Medulla oblongata (tissue), 1 donor: ENCODE results near the gene MTARC2.
"Not testable (repeated sequence)": the region's sequence is repeated elsewhere in the genome, so short reads cannot be mapped to it uniquely, and the experiment has no call there.

Experiments used
- DNase-seq: peaks from one replicate; pipeline ENCODE4 v3.0.0-alpha.2; 2015; ENCODE audit errors: extremely low spot score

The MTARC2 gene

DNA sequence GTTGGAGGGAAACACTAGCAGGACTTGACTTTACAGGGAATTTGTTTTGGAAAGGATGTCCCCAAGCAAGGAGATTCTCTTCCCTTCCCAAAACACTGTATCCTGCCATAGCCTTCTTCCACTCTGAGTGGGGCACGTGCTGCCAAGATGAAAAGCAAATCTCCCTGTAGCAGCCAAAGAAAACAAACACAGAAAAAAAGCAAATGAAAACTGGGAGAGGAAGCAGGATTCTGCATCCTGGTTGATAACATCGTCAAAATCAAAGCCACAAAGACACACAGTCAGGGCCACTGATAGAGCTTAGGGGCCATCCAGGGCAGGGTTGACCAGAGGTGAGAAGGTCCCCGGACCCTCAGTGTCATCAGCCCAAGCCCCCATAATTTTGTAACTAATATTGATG is 16.0 kb upstream of the MTARC2 start:
- DNase-seq, result no peak

DNA sequence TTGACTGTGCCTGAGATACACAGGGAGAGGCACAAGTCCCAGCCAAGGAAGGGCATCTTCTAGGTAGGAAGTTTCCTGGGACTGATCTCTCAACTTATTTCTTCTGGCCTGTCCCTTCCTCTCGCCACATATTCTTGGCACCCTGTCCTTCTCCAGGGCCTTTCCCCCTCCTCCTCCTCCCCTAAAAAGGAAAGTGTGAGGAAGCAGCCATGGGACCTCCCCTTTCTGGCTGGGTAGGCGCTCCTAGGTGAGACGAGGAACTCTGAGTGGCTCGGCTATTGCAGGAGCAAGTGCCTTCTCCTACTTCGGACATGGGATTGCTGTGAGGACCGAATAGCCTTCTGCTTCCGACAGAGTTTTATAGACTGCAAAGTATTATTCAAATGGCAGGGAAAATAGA is 15.5 kb upstream of the MTARC2 start:
- no peak for DNase-seq

DNA sequence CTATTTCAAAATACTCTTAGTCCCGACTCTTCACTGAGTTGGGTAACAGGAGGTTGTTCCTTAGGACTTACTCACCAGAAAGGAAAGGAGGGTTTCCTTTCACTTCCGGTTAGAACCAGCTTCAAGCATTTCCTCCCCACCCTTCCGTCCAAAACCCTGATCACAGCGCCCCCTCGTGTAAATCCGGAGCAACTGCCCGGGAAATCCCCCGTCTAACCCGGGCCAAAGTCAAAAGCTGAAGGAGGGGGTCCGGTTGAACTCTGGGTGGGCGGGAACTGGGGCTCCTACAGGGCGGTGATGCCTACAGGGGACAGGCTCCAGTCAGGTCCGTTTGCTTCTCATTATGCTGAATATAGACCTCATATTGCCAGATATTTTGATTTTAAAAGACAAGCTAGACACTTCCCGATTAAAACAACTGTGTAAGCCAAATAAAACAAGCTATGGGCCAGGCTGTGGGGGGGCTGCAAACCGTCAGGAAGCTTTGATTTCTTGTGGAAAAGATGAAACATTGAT is 15.0 kb upstream of the MTARC2 start:
- peak; percentile 80 for DNase-seq

GRCh38 chr1:220734571-220735326 is 13.4 kb upstream of the MTARC2 start:
- no peak for DNase-seq

DNA sequence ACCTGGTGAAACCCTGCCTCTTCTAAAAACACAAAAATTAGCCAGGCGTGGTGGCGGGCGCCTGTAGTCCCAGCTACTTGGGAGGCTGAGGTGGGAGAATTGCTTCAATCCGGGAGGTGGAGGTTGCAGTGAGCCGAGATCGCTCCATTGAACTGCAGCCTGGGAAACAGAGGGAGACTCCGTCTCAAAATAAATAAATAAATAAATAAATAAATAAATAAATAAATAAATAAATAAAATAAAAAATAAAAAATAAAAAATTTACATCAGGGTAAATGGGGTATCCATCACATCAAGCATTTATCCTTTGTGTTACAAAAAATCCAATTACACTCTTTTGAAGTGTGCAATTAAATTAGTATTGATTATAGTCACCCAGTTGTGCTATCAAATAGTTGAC is 11.8 kb upstream of the MTARC2 start:
- DNase-seq, result not testable (repeated sequence)

DNA sequence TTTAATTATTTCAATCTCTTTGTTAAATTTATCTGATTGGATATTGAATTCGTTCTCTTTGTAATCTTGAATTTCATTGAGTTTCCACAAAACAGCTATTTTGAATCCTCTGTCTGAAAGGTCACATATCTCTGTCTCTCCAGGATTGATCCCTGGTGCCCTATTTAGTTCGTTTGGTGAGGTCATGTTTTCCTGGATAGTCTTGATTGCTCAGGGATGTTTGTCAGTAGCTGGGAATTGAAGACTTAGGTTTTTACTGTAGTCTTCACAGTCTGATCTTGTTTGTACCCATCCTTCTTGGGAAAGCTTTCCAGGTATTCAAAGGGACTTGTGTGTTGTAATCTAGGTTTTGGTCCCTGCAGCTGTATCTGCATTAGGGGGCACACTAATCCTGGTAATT is 6.8 kb upstream of the MTARC2 start:
- no peak for DNase-seq

DNA sequence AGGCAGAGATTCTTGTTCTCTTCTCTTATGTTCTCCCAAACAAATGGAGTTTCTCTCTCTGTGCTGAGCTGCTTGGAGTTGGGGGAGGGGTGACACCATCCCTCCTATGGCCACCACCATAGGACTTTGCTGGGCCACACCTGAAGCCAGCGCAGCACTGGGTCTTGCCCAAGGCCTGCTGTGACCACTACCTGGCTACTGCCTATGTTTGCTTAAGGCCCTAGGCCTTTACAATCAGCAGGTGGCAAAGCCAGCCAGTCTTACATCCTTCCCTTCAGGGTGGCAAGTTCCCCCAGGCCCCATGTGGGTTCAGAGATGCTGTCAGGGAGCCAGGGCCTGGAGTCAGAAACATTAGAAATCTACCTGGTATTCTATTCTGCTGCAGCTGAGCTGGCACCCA is 6.3 kb upstream of the MTARC2 start:
- DNase-seq, result no peak

DNA sequence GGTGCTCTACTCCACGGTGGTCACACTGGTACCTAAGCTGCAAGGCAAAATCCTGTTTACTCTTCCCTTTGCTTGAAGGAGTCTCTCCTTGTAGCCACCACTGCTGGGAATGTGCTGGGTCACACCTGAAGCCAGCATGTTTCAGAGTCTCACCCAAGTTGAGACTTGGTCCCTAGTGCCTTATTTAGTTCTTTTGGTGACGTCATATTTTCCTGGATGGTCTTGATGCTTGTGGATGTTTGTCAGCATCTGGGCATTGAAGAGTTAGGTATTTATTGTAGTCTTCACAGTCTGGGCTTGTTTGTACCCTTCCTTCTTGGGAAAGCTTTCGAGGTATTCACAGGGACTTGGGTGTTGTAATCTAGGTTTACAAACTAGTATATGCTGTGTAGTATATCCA is 5.6 kb upstream of the MTARC2 start:
- no peak for DNase-seq

- no peak for DNase-seq
These were observed 1.3 kb upstream of the MTARC2 start for GRCh38 chr1:220746851-220747250.

- no peak for DNase-seq
These were observed 559 bp upstream of the MTARC2 start for GRCh38 chr1:220747437-220748088.

GRCh38 chr1:220748936-220749335 is 814 bp downstream of the MTARC2 start:
- DNase-seq, result no peak

DNA sequence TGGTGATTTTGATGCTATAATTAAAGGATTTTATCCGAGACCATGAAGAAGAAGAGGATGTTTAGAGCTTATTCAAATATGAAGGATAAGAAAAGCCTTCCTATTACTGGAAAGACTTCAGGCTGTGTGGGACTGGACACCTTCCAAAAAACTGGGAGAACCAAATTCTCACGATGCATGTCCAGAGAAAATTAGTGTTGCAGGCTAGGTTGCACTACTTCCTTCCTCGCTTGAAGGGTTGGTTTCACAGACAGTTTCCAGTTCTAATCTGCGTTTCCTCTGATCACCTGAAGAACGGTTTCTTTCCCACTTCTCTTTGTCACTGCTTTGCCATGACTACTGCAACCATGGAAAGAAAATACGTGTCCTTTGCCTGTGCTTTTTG is 2.0 kb downstream of the MTARC2 start:
- DNase-seq, result no peak

DNA sequence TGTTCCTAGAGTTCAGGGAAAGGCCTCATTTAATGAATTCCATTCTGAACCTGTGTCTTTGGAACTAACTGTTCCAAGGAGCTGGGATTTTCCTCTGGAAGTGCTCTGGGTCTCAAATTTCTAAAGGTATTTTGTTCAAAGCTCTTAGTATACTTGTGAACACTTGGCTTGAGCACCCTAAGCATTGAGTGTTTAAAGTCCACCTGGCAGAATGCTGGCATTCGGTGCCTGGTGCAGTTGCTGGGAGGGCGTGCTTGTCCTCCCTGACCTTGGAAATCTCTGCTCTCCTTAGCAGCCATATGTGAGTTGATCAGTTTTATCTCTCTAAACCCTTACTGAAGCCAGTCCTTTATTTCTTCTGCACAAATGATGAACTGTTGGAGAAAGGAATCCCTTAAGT is 3.0 kb downstream of the MTARC2 start:
- DNase-seq, result no peak

DNA sequence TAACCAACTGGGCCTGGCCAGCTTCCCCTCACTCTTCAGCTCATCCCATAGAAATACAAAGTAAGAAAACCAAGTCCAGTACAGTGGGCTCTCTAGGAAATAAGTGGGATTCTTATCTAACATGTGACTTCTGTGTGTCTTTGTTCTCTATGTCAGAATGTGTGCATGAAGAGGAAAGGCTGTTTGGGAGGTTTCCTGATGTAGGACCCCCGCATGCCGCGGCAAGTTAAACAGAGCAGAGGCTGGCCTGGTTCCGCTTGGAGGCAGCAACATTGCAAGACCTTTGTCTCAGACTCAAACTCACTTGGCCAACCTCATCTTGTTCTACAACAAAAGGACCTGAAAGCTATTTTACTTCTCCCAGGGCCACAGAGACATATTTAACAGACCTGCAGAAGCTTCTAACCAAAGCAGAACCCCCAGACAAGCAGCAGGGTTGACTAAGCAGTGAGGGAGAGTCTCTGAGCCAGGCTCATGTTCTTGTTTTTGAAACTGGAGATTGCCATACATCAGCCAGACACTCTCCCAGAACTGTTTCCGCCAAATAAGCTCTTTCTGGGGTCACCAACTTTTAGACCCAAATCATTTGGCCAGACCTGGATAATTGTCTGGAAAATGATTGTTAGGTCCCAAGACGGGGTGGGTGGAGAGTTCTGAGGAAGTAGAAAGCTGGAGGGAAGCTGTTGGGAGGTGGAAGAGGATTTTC is 6.2 kb downstream of the MTARC2 start:
- DNase-seq, result no peak

DNA sequence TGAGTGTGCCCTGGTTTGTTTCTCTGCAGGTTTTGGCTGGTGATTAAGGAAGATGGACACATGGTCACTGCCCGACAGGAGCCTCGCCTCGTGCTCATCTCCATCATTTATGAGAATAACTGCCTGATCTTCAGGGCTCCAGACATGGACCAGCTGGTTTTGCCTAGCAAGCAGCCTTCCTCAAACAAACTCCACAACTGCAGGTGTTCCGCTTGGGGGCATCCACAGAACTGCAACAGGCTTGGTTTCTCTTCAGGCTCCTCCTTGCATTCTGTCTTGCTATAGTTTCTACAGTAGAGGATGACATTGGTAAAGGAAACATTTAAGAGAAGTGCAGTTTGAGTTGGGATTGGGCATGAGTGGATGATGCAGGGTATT is 6.8 kb downstream of the MTARC2 start:
- no peak for DNase-seq

DNA sequence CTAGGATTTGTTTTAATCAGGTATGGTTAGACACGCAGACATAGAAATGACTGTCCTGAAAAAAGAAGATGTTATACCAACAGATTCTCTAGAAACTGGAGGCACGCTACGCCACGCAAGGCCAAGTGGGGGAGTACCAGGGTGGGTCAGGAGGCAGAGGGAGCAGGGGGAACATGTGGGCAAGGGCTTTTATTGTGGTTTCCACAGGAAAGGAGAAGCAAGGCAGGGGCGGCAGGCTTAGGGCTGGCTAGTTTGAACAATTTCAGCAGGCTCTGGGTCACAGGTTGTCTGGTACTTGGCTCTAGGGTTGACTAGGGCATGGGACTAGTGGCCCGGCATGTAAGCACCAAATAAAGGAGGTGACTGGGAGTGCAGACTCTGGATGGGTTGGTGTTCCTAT is 7.2 kb downstream of the MTARC2 start:
- DNase-seq, result no peak

GRCh38 chr1:220757441-220757840 is 9.3 kb downstream of the MTARC2 start:
- DNase-seq, result no peak

DNA sequence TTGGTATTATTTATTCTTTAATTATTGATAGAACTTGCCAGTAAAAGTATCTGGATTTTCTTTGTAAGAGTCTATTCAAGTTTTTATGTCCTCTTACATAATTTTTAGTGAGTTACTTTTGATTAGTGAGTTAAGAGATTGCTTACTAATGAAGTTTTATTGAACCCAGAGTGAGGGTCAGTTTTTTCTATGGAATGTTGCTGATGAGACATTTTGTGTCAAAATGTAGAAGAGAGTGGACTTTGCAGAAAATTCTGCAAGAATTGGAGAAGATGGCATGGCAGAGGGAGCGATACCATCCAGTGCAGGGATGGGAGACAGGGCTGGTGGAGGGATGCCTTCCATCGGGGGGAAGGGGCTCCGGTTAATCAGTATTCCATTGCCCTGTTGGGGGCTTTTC is 11.0 kb downstream of the MTARC2 start:
- DNase-seq, result no peak

DNA sequence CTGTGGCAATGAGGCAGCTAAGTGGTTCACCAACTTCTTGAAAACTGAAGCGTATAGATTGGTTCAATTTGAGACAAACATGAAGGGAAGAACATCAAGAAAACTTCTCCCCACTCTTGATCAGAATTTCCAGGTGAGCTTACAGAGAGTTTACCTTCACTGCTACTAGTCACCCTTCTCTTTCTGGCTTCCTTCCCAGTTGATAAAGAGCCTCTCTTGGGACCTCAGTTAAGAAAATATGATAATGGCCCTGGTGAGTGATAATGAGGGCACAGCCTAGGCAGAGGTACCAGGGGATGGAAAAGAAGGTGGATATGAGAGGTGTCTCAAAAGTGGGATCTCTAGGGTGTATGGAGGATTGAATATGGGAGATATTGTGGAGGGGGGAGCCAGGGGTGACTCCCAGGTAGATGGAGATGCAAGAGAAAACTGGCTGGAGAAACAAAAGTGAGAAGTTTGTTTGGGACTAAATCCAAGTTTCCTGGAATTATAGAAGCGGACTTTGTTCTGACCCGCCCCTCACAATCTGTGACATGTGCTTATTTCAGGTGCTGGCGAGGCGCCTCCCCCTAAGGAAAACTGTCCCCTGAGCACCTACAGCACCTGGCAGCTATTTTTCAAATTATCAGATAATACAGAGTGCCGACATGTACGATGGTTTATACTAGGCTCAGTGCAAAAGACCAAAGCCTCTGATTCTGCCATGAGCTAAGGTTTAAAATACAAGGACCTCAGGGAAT is 13.7 kb downstream of the MTARC2 start:
- no peak for DNase-seq

DNA sequence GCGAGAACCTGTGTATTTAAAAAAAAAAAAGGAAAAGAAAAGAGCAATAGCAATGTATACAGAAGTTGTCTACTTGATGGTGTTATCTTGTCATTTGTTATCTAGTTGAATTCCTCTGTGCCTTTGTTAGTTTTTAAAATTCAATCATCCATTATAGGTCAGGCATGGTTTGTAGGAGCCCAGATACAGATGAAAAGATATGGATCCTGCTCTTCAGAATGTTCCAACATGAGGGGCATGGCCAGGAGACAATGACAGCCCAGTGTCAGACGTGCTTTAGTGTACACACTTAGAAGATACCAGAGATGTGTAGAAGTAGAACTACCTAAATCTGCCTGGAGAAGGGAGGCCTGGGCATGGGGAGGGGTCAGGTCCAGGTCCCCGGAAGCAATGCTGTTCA is 16.6 kb downstream of the MTARC2 start:
- DNase-seq, result no peak

GRCh38 chr1:220767312-220768125 is 19.4 kb downstream of the MTARC2 start:
- DNase-seq, result no peak
